ENCODE results near the gene BDH2. TPM values are rescaled to one million over a fixed set of nuclear protein-coding genes. Genes with fewer than 3 reads are reported as not detected.

BDH2 gene
- total RNA-seq (2014; rRNA removed; shearing (Covaris generic)) = 39.0 and 54.9 TPM in 2 replicates

- Histone ChIP-seq H3K4me3 (ENCODE audit: insufficient read depth, low read depth, low read length) (peak within 1 kb of the TSS; percentile 33), H3K36me3 (replicated peaks; ENCODE audit: control insufficient read depth, insufficient read depth, low read length) (no peaks in the 10 kb centered on the region), H3K27me3 (ENCODE audit: control insufficient read depth, insufficient read depth, low read length) (no peaks in the 10 kb centered on the region)
- peak; percentile 21 for DNase-seq
Measured at GRCh38 chr4:103099691-103100392, at the start of gene BDH2. Gene BDH2, minus strand, starts transcription at chr4:103099834. Its CDS starts 3,580 bp downstream, at chr4:103096254.

GRCh38 chr4:103144926-103145325, 45.3 kb upstream of the BDH2 start:
- DNase-seq = no peak
- H3K36me3 ChIP-seq (replicated peaks; ENCODE audit: control insufficient read depth, insufficient read depth, low read length) = peaks cover 12% of the 10 kb centered on the region

DNA sequence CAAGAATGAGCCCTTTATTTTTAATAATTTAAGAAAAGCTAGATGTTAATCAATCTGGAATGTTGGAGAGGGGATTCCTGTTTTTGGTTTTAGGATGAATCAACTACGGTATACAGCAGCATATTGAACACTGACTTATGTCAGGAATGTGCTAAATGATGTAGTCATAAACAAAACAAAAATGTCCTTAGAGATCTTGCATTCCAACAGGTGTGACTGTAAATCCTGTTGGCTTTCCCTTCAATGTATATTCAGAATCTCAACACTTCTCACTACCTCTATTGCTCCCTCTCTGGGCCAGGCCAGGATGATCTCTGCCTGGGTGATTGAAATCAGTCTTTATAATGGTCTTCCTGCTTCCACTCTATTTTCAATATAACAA, 37.8 kb upstream of the BDH2 start:
- Histone ChIP-seq H3K36me3 (replicated peaks; ENCODE audit: control insufficient read depth, insufficient read depth, low read length) (peaks cover 12% of the 10 kb centered on the region), H3K4me3 (ENCODE audit: insufficient read depth, low read depth, low read length) (no peak overlapping the region), H3K27me3 (ENCODE audit: control insufficient read depth, insufficient read depth, low read length) (no peaks in the 10 kb centered on the region)
- DNase-seq = no peak

More at GRCh38 chr4:103144926-103145325, 45.3 kb upstream of the BDH2 start:
- no peaks in the 10 kb centered on the region for H3K27me3 ChIP-seq (ENCODE audit: control insufficient read depth, insufficient read depth, low read length)
- no peak overlapping the region for H3K4me3 ChIP-seq (ENCODE audit: insufficient read depth, low read depth, low read length)

GRCh38 chr4:103136671-103137445, 37.2 kb upstream of the BDH2 start:
- H3K36me3 ChIP-seq (replicated peaks; ENCODE audit: control insufficient read depth, insufficient read depth, low read length) = peaks cover 14% of the 10 kb centered on the region
- H3K27me3 ChIP-seq (ENCODE audit: control insufficient read depth, insufficient read depth, low read length) = no peaks in the 10 kb centered on the region
- no peak for DNase-seq
- no peak overlapping the region for H3K4me3 ChIP-seq (ENCODE audit: insufficient read depth, low read depth, low read length)

DNA sequence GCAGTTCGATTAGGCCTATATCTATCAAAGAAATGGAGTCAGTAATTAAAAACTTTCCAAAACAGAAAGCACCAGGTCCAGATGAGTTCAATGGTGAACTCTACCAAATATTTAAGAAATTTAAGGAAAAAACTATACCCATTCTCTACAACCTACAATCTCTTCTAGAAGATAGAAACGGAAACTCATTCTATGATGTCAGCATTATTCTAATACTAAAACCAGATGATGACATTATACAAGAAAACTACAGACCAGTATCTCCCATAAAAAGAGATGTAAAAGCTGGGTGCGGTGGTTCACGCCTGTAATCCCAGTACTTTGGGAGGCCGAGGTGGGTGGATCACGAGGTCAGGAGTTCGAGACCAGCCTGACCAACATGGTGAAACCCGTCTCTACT, 29.5 kb upstream of the BDH2 start:
- Histone ChIP-seq H3K4me3 (ENCODE audit: insufficient read depth, low read depth, low read length) (no peak overlapping the region), H3K27me3 (ENCODE audit: control insufficient read depth, insufficient read depth, low read length) (no peaks in the 10 kb centered on the region), H3K36me3 (replicated peaks; ENCODE audit: control insufficient read depth, insufficient read depth, low read length) (peaks cover 6% of the 10 kb centered on the region)
- no peak for DNase-seq

GRCh38 chr4:103126126-103126525, 26.5 kb upstream of the BDH2 start:
- Histone ChIP-seq H3K36me3 (replicated peaks; ENCODE audit: control insufficient read depth, insufficient read depth, low read length) (peaks cover 6% of the 10 kb centered on the region), H3K27me3 (ENCODE audit: control insufficient read depth, insufficient read depth, low read length) (no peaks in the 10 kb centered on the region), H3K4me3 (ENCODE audit: insufficient read depth, low read depth, low read length) (no peak overlapping the region)
- no peak for DNase-seq

DNA sequence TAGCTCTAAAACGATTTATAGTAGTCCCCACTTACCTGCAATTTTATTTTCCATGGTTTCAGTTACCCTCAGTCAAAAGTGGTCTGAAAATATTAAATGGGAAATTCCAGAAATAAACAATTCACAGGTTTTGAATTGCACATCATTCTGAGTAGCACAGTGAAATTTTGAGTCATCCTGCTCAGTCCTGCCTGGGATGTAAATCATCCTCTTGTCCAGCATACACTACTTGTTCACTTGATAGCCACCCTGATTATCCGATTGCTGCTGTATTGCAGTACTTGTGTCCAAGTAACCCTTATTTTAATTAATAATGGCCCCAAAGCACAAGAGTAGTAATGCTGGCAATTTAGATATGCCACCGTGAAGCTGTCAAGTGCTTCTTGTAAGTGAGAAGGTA, 23.5 kb upstream of the BDH2 start:
- Histone ChIP-seq H3K36me3 (replicated peaks; ENCODE audit: control insufficient read depth, insufficient read depth, low read length) (peaks cover 8% of the 10 kb centered on the region), H3K27me3 (ENCODE audit: control insufficient read depth, insufficient read depth, low read length) (no peaks in the 10 kb centered on the region), H3K4me3 (ENCODE audit: insufficient read depth, low read depth, low read length) (no peak overlapping the region)
- DNase-seq = no peak

GRCh38 chr4:103118166-103118565, 18.5 kb upstream of the BDH2 start:
- peaks cover 5% of the 10 kb centered on the region for H3K36me3 ChIP-seq (replicated peaks; ENCODE audit: control insufficient read depth, insufficient read depth, low read length)
- no peak for DNase-seq
- no peak overlapping the region for H3K4me3 ChIP-seq (ENCODE audit: insufficient read depth, low read depth, low read length)
- H3K27me3 ChIP-seq (ENCODE audit: control insufficient read depth, insufficient read depth, low read length) = no peaks in the 10 kb centered on the region

GRCh38 chr4:103111598-103111997, 12.0 kb upstream of the BDH2 start:
- peaks cover 4% of the 10 kb centered on the region for H3K36me3 ChIP-seq (replicated peaks; ENCODE audit: control insufficient read depth, insufficient read depth, low read length)
- no peak for DNase-seq
- no peak overlapping the region for H3K4me3 ChIP-seq (ENCODE audit: insufficient read depth, low read depth, low read length)
- H3K27me3 ChIP-seq (ENCODE audit: control insufficient read depth, insufficient read depth, low read length) = no peaks in the 10 kb centered on the region

GRCh38 chr4:103108542-103108941, 8.9 kb upstream of the BDH2 start:
- H3K27me3 ChIP-seq (ENCODE audit: control insufficient read depth, insufficient read depth, low read length) = no peaks in the 10 kb centered on the region
- no peak overlapping the region for H3K4me3 ChIP-seq (ENCODE audit: insufficient read depth, low read depth, low read length)
- H3K36me3 ChIP-seq (replicated peaks; ENCODE audit: control insufficient read depth, insufficient read depth, low read length) = peaks cover 5% of the 10 kb centered on the region
- DNase-seq = no peak

DNA sequence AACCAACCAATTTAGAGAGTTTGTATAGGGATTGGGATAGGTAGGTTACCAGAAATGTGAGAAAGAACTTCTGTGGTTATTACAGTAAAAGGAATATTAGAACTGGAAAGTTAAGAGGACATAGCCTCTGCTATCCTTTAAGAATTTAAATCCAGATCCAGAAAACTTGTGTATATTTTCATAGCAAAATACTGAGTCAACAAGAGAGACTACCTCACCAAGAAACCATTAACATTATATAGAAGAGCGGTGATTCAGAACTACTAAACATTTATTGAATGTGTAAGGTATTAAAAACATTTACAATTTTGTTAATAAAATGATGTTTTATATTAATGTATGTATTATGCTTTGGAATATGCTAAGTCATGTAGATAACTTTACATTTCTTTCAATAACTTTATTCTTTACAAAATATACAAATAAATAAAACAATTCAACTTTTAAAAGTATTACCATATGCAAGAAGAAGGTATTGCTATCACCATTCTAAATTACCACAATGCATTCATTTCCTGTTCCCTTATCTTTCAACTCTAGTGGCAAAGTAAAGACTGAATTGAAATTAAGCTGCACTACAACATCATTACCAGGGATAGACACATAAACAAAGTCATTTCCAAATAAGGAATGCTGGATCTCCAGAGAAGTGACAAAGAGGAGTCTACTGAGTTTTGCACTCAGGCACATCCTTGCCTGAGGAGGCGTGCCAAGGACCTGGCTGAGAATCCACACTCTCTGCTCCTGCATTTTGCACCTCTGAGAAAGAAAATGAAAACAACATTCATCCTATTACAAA, 6.1 kb upstream of the BDH2 start:
- Histone ChIP-seq H3K4me3 (ENCODE audit: insufficient read depth, low read depth, low read length) (no peak overlapping the region), H3K36me3 (replicated peaks; ENCODE audit: control insufficient read depth, insufficient read depth, low read length) (peaks cover 3% of the 10 kb centered on the region), H3K27me3 (ENCODE audit: control insufficient read depth, insufficient read depth, low read length) (no peaks in the 10 kb centered on the region)
- DNase-seq = no peak

- Histone ChIP-seq H3K27me3 (ENCODE audit: control insufficient read depth, insufficient read depth, low read length) (no peaks in the 10 kb centered on the region), H3K36me3 (replicated peaks; ENCODE audit: control insufficient read depth, insufficient read depth, low read length) (peaks cover 3% of the 10 kb centered on the region), H3K4me3 (ENCODE audit: insufficient read depth, low read depth, low read length) (no peak overlapping the region)
- no peak for DNase-seq
Measured at GRCh38 chr4:103104886-103105285, 5.3 kb upstream of the BDH2 start.

DNA sequence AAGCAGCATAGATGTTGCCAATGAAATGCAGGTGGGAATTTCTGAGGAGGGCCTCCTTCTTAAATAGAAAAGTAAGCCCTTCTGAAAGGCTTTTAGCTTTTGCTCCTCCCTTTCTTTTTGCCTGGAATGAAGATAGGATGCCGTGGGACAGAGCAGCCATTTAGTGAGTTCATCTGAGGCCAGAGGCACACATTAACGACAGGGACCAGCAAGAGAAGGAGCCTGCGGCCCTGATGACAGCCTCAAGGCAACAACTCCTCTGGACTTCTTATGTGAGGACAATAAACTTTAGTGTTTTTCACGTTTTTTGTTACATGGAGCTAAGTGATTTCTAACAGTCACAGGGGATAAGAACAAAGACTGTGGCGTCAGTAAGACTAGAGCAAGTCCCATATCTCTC, 1.1 kb upstream of the BDH2 start:
- Histone ChIP-seq H3K27me3 (ENCODE audit: control insufficient read depth, insufficient read depth, low read length) (no peaks in the 10 kb centered on the region), H3K4me3 (ENCODE audit: insufficient read depth, low read depth, low read length) (no peak overlapping the region), H3K36me3 (replicated peaks; ENCODE audit: control insufficient read depth, insufficient read depth, low read length) (no peaks in the 10 kb centered on the region)
- DNase-seq = no peak

GRCh38 chr4:103098756-103099440, 736 bp downstream of the BDH2 start:
- DNase-seq = no peak
- Histone ChIP-seq H3K4me3 (ENCODE audit: insufficient read depth, low read depth, low read length) (peak overlapping the region; percentile 33), H3K27me3 (ENCODE audit: control insufficient read depth, insufficient read depth, low read length) (no peaks in the 10 kb centered on the region), H3K36me3 (replicated peaks; ENCODE audit: control insufficient read depth, insufficient read depth, low read length) (no peaks in the 10 kb centered on the region; the same call in 1 of the 2 replicates)
